WI38 (cell line): ENCODE results near the gene ARHGEF7.

ENCODE experiments used
- H3K4me3 ChIP-seq: 2 replicates; pipeline ENCODE4 v1.5.1; 2011; ENCODE audit warnings: low read depth, mild to moderate bottlenecking, control low read depth, low read length
- CTCF ChIP-seq: IDR thresholded peaks from 2 replicates; pipeline ENCODE4 v1.5.1; 2012; ENCODE audit warnings: low read depth, mild to moderate bottlenecking, control low read depth, low read length

Gene ARHGEF7

GRCh38 chr13:111282997-111283396 is 167.9 kb downstream of the ARHGEF7 start:
- no peak overlapping the region for H3K4me3 ChIP-seq
- TF ChIP-seq CTCF, result no peak

- no peak for TF ChIP-seq CTCF
- no peak overlapping the region for H3K4me3 ChIP-seq
Measured at GRCh38 chr13:111283457-111283856, 168.3 kb downstream of the ARHGEF7 start.

GRCh38 chr13:111283991-111284390 is 168.9 kb downstream of the ARHGEF7 start:
- TF ChIP-seq CTCF, result no peak
- H3K4me3 ChIP-seq, result no peak overlapping the region

GRCh38 chr13:111284565-111284964 is 169.5 kb downstream of the ARHGEF7 start:
- no peak overlapping the region for H3K4me3 ChIP-seq
- no peak for TF ChIP-seq CTCF

- H3K4me3 ChIP-seq, result no peak overlapping the region
- TF ChIP-seq CTCF, result no peak
Measured at GRCh38 chr13:111286162-111286561, 171.1 kb downstream of the ARHGEF7 start.

- TF ChIP-seq CTCF, result no peak
- no peak overlapping the region for H3K4me3 ChIP-seq
Measured at GRCh38 chr13:111286749-111287148, 171.6 kb downstream of the ARHGEF7 start.

- TF ChIP-seq CTCF, result no peak
- H3K4me3 ChIP-seq, result no peak overlapping the region
Measured at GRCh38 chr13:111287201-111287600, 172.1 kb downstream of the ARHGEF7 start.

GRCh38 chr13:111288276-111288675 is 173.2 kb downstream of the ARHGEF7 start:
- TF ChIP-seq CTCF, result no peak
- no peak overlapping the region for H3K4me3 ChIP-seq
